Measurements from ENCODE around the gene IRF1.
"Not testable (repeated sequence)": the region's sequence is repeated elsewhere in the genome, so short reads cannot be mapped to it uniquely, and the experiment has no call there.

IRF1 gene

GRCh38 chr5:132490484-132491367 is at the start of gene IRF1:
Gene IRF1 (minus strand): TSS chr5:132490773. CDS start chr5:132489478, 1,295 bp downstream.
- peak; percentile 98 for DNase-seq (ENCODE audit: low read depth)

DNA sequence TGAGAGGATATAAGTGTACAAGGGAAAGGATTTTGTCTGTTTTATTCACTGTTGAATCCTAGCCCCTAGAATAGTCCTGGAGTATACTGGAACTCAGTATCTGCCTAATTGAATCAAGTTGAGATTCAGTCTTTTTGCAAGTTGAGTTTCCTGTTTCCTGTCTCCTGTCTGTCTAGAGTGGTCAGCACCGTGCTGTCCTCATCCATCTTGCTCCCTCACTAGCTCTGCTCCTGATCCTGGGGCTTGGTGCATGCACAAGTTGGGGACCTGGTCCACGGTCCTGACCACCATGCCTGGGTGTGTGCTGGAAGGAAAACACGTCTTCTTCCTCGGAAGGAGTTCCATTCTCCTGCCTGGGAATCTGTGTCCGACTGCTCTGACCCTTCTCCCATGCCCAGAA is 49.6 kb upstream of the IRF1 start:
- no peak for DNase-seq (ENCODE audit: low read depth)

DNA sequence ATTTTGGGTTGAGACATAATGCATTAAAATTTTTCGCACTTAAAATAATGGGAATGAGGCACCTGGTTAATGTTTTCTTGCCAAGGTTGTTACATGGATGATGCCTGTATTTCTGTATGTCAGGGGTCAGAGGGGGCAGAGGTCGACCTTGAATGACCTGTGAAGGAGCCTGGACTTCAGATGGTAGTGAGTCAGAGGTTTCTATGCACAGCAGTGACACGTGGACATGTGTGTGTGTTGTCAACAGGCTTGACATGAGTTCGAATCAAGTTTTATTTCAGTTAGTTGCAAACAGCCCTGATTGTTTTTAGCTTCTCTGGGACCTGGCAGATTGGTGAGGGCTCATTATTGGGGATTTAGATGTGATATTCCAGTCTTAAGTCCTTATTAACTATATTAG is 49.1 kb upstream of the IRF1 start:
- DNase-seq (ENCODE audit: low read depth): no peak

GRCh38 chr5:132530946-132531345 is 40.4 kb upstream of the IRF1 start:
- DNase-seq (ENCODE audit: low read depth): no peak

GRCh38 chr5:132528866-132529634 is 38.5 kb upstream of the IRF1 start:
- DNase-seq (ENCODE audit: low read depth): no peak

GRCh38 chr5:132528021-132528420 is 37.4 kb upstream of the IRF1 start:
- DNase-seq (ENCODE audit: low read depth): no peak

DNA sequence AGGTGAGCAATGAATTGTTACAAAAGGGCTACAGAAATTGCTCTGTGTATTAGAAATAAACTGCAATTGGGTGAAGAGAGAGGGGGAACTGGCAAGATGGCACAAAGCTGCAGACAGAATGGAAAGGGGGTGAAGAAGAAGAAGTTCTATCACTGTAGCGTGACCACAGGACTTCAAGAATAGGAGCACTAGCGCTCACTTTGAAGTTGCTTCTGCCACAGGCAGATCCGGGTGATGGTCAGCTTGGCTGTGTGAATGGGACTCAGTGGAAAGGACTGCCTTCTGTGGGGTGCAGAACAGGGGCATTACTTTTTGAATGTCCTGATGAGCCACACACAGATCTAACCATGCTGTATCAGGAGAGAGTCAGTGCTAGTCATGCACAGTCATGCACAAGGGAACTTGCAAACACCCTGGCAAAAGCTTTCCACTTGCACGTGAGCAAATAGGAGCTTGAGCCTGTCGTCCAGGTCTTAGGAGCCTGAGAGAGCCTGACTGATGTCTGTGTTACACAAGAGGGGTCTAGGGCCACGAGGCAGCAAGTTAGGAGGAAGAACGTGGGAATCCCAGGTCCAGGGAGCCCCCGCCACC is 36.5 kb upstream of the IRF1 start:
- no peak for DNase-seq (ENCODE audit: low read depth)

GRCh38 chr5:132526290-132526973 is 35.9 kb upstream of the IRF1 start:
- DNase-seq (ENCODE audit: low read depth): no peak

- DNase-seq (ENCODE audit: low read depth): no peak
These were observed 34.7 kb upstream of the IRF1 start for GRCh38 chr5:132525299-132525724.

- DNase-seq (ENCODE audit: low read depth): not testable (repeated sequence)
These were observed 34.3 kb upstream of the IRF1 start for GRCh38 chr5:132524877-132525276.

- DNase-seq (ENCODE audit: low read depth): not testable (repeated sequence)
These were observed 31.5 kb upstream of the IRF1 start for GRCh38 chr5:132522067-132522466.

GRCh38 chr5:132513618-132514336 is 23.2 kb upstream of the IRF1 start:
- not testable (repeated sequence) for DNase-seq (ENCODE audit: low read depth)

DNA sequence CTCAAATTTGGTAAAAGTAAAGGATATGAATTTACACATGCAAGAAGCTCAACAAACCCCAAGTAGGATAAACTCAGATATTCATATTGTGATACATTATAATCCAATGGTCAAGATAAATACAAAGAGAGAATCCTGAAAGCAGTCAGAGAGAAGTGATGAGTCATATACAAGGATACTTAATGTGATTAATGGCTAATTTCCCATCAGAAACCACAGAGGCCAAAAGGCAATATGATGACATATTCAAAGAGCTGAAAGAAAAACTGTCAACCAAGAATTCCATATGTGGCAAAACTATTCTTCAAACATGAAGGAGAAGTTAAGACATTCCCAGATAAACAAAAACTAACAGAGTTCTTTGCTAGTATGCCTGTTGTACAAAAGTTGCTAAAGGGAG is 19.5 kb upstream of the IRF1 start:
- no peak for DNase-seq (ENCODE audit: low read depth)

GRCh38 chr5:132506094-132506692 is 15.6 kb upstream of the IRF1 start:
- no peak for DNase-seq (ENCODE audit: low read depth)

DNA sequence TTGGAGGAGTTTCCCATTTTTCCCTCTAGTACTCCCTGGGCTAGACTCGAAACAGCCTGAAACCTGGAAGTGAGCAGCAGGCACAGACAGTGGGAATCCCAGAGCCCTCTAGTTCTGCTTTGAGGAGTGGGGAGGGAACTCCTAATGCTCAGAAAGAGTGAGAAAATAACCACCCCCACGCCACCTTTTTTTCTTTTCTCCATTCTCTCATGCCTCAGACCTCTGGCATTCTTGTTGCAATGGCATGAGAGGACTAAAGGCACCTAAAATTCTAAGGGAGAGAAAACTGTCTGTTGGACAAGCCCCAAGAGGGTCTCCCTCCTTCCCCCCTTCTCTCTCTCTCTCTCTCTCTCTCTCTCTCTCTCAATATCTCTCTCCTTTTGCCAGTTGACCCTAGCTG is 15.1 kb upstream of the IRF1 start:
- no peak for DNase-seq (ENCODE audit: low read depth)

DNA sequence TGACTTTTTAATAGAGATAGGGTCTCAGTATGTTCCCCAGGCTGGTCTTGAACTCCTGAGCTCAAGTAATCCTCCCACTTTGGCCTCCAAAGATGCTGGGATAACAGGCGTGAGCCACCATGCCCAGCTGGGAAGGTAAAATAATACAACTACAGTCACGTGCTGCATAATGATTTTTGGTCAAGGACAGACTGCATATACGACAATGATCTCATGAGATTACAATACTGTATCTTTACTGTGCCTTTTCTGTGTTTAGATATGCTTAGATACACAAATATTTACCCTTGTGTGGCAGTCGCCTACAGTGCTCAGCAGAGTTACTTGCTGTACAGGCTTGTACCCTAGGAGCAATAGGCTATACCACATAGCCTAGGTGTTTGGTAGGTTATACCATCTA is 14.2 kb upstream of the IRF1 start:
- no peak for DNase-seq (ENCODE audit: low read depth)

DNA sequence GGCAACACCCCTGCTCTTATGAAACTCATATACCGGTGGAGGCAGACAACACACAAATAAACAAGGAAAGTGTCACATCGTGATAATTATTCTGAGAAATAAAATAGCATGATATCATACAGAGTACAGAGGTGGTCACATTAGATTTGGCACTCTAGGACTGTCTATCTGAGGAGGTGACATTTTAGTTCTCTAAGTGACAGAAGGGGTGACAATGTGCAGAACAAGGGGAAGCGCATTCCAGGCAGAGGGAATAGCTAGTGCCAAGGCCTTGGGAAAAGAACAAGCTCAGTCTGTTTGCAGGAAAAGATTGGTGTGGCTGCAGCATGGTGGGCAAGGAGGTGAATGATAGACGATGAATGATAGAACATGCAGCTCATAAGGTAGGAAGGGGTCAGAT is 12.7 kb upstream of the IRF1 start:
- DNase-seq (ENCODE audit: low read depth): no peak

DNA sequence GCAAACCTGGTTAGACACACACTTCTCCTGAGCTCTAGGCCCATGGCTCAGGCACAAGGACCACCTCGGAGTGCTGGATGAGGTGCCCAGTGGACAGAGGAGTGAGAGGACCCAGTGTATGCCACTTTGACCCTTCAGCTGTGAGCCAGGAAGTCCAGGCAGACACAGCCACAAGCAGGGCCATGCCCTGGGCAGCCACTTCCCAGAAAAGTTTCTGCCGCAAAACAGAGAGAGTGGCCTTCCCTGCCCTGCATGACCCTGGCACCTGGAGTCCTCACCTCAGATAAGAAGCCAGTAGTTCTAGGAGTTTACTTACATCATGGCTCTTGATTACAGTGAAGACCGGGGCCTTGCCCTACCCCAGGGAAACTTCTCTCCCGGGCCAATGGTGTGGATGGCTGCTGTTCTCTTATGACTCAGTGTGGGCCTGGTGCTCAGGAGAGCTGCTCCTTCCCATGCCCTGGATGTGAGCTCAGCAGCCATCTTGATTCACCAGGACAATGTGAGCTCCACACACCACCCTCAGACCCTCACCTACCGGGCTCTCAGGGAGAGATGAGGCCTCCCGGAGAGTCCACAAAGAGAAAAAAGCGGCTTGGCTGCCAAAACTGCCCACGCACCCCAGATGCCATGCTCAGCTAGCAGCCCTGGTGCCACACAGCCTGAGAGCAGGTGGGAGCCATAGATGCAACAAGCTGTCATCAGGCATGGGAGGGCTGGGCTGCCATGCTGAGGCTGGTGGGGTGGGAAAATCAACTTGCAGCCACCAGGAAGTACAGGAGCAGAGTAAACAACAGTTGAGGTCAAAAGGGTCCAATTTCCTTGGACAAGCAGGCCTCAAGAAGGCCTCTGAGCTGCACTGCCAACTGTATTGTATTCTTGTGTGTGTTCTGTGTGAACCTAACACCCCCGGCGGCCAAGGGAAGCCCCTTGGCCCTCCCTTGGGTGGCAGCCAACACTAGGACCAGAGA is 11.7 kb upstream of the IRF1 start:
- DNase-seq (ENCODE audit: low read depth): no peak

- DNase-seq (ENCODE audit: low read depth): no peak
These were observed 11.0 kb upstream of the IRF1 start for GRCh38 chr5:132501629-132501956.

All from stimulated activated CD8-positive, alpha-beta memory T cell treated with anti-CD3 and anti-CD28 coated beads, Interleukin-15, amount 100 ng/mL, for 24 hours (primary cell).